ENCODE measurements around the gene OR2AE1. TPM values are rescaled to one million over a fixed set of nuclear protein-coding genes. Genes with fewer than 3 reads are reported as not detected.

The OR2AE1 gene
- total and polyA plus RNA-seq, 7 donors = 0.05 to 0.17 TPM; not detected in 5

- ATAC-seq (no peak), DNase-seq (no peak)
- intact Hi-C loops (cut with DNase I) = no loop called here
- no peak for TF ChIP-seq CTCF (IDR thresholded peaks at IDR 0.05)
- Histone ChIP-seq H3K27me3 (ENCODE audit: insufficient read depth in 3 of 3, low read length in 2 of 3) (no peaks in the 10 kb centered on the region), H3K4me3 (no peak overlapping the region), H3K9me3 (no peaks in the 10 kb centered on the region), H3K4me1 (no peaks in the 10 kb centered on the region), H3K27ac (no peak overlapping the region), H3K36me3 (ENCODE audit: insufficient read depth in 1 of 2, low read depth in 1 of 2) (no peaks in the 10 kb centered on the region)
- 74 to 80% (median 80%) methylated on average over 6 of the region's 6 CpGs for WGBS, 3 donors
These were observed 28.2 kb downstream of the OR2AE1 start for GRCh38 chr7:99848420-99849216.

- Histone ChIP-seq H3K4me3 (no peak overlapping the region), H3K36me3 (ENCODE audit: insufficient read depth in 1 of 2, low read depth in 1 of 2) (no peaks in the 10 kb centered on the region), H3K9me3 (no peaks in the 10 kb centered on the region), H3K4me1 (no peaks in the 10 kb centered on the region), H3K27ac (no peak overlapping the region), H3K27me3 (ENCODE audit: insufficient read depth in 3 of 3, low read length in 2 of 3) (no peaks in the 10 kb centered on the region)
- 68 to 77% (median 71%) methylated on average over 1 of the region's 1 CpG for WGBS, 3 donors
- DNase-seq (no peak), ATAC-seq (no peak)
- intact Hi-C loops (cut with DNase I) = no loop called here
- TF ChIP-seq CTCF (IDR thresholded peaks at IDR 0.05) = no peak
These were observed 32.5 kb downstream of the OR2AE1 start for GRCh38 chr7:99844328-99844727.

GRCh38 chr7:99843808-99844207, 33.0 kb downstream of the OR2AE1 start:
- Histone ChIP-seq H3K4me3 (no peak overlapping the region), H3K27me3 (ENCODE audit: insufficient read depth in 3 of 3, low read length in 2 of 3) (no peaks in the 10 kb centered on the region), H3K9me3 (no peaks in the 10 kb centered on the region), H3K36me3 (ENCODE audit: insufficient read depth in 1 of 2, low read depth in 1 of 2) (no peaks in the 10 kb centered on the region), H3K27ac (no peak overlapping the region), H3K4me1 (no peaks in the 10 kb centered on the region)
- intact Hi-C loops (cut with DNase I) = no loop called here
- no peak for TF ChIP-seq CTCF (IDR thresholded peaks at IDR 0.05)
- WGBS, 3 donors = 50 to 74% (median 64%) methylated on average over 4 of the region's 4 CpGs
- DNase-seq = no peak
- ATAC-seq = no peak

- 91 to 93% (median 92%) methylated on average over 2 of the region's 2 CpGs for WGBS, 3 donors
- no peak for TF ChIP-seq CTCF (IDR thresholded peaks at IDR 0.05)
- Histone ChIP-seq H3K27me3 (ENCODE audit: insufficient read depth in 3 of 3, low read length in 2 of 3) (no peaks in the 10 kb centered on the region), H3K36me3 (ENCODE audit: insufficient read depth in 1 of 2, low read depth in 1 of 2) (no peaks in the 10 kb centered on the region), H3K27ac (no peak overlapping the region), H3K4me1 (no peaks in the 10 kb centered on the region), H3K4me3 (no peak overlapping the region), H3K9me3 (no peaks in the 10 kb centered on the region)
- intact Hi-C loops (cut with DNase I) = no loop called here
- no peak for DNase-seq
- no peak for ATAC-seq
These were observed 33.9 kb downstream of the OR2AE1 start for GRCh38 chr7:99842926-99843325.
